Cardiac muscle cell (in vitro differentiated cells and primary cell): ENCODE measurements around the gene CTXND1. TPM values are rescaled to one million over a fixed set of nuclear protein-coding genes. Genes with fewer than 3 reads are reported as not detected.
A peak's percentile ranks its signal among the peaks of the same experiment; 100 is the strongest.

ENCODE experiments used
- DNase-seq, 2 donors: peaks; one replicate each; pipeline versions ENCODE4 v3.0.0 to v3.0.0-alpha.2; 2010 to 2017; ENCODE audit warnings: low read depth in 1 of 2, low spot score in 1 of 2
- H3K27ac ChIP-seq: fragments of 200-600 bp; sonication (generic); 2 replicates; pipeline ENCODE4 v1.5.1; 2016
- H3K27me3 ChIP-seq: fragments of 200-600 bp; sonication (generic); 2 replicates; pipeline ENCODE4 v1.6.0; 2016; ENCODE audit warnings: control low read depth
- H3K36me3 ChIP-seq: fragments of 200-600 bp; sonication (generic); 2 replicates; pipeline ENCODE4 v1.5.1; 2016; ENCODE audit warnings: control low read depth
- H3K4me1 ChIP-seq: fragments of 200-600 bp; sonication (generic); 2 replicates; pipeline ENCODE4 v1.8.1; 2017; ENCODE audit warnings: low read depth, mild to moderate bottlenecking, mixed run types
- H3K4me3 ChIP-seq: fragments of 200-600 bp; sonication (generic); 2 replicates; pipeline ENCODE4 v1.5.1; 2016; ENCODE audit warnings: mild to moderate bottlenecking
- H3K9me3 ChIP-seq: fragments of 200-600 bp; sonication (generic); 2 replicates; pipeline ENCODE4 v1.5.1; 2017; ENCODE audit warnings: low read depth, mild to moderate bottlenecking, control low read depth
- CTCF ChIP-seq: IDR thresholded peaks from 2 replicates; pipeline ENCODE4 v1.5.1; 2012; ENCODE audit warnings: low read depth, mild to moderate bottlenecking, low read length
- polyA plus RNA-seq: library from polyadenylated mRNA; unstranded; fragments of >200 nt; fragmentation: Nextera tagmentation; extraction: Ambion mirVana; gene quantifications from 2 replicates; pipeline ENCODE4 v1.2.1, GENCODE V29; 2016
- total RNA-seq: library from RNA; depleted of rRNA; stranded (reverse); fragments of >200 nt; gene quantifications from 2 replicates; pipeline ENCODE4 v1.2.3, GENCODE V29; 2016

The CTXND1 gene
- total and polyA plus RNA-seq, 2 experiments from 2014 or later: 0.09 to 0.27 TPM

DNA sequence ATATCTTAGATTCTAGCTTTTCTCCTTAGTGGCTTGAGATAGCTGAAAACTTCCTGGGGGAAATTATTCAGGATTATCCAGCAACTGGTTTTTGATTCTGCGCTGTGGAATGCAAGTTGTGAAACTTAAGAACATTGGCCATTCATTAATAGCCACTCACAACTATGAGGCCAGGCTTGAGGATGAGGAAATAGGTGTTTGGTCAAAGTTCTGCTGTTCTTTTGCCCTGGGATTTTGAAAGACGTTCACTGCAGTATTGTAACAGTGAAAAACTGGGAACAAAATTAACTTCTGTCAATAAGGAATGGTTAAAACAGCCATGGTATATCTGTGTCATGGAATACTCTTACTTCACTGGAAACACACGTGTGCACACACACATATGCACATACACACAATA lies 44.1 kb downstream of the CTXND1 start:
- no peak overlapping the region for H3K4me3 ChIP-seq
- TF ChIP-seq CTCF: no peak
- no peaks in the 10 kb centered on the region for H3K36me3 ChIP-seq
- no peak overlapping the region for H3K27ac ChIP-seq
- H3K4me1 ChIP-seq: no peaks in the 10 kb centered on the region
- DNase-seq: peak in 1 of 2 donors; percentile 70
- H3K9me3 ChIP-seq: no peaks in the 10 kb centered on the region
- H3K27me3 ChIP-seq: no peaks in the 10 kb centered on the region

DNA sequence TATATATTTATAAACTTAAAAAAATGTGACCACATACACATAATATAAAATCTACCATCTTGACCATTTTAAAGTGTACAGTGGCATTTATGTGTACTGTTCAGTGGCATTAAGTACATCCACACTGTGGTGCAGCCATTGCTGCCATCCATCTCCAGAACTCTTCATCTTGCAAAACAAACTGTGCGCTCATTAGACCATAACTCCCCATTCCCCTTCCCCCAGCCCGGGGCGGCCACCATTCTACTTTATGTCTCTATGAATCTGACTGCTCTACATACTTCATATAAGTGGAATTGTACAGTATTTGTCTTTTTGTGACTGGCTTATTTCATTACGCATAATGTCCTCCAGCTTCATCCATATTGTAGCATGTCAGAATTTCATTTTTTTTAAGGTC lies 47.8 kb downstream of the CTXND1 start:
- no peak for DNase-seq
- no peaks in the 10 kb centered on the region for H3K9me3 ChIP-seq
- no peaks in the 10 kb centered on the region for H3K27me3 ChIP-seq
- H3K4me1 ChIP-seq: no peaks in the 10 kb centered on the region
- TF ChIP-seq CTCF: no peak
- H3K27ac ChIP-seq: no peak overlapping the region
- no peaks in the 10 kb centered on the region for H3K36me3 ChIP-seq
- no peak overlapping the region for H3K4me3 ChIP-seq

DNA sequence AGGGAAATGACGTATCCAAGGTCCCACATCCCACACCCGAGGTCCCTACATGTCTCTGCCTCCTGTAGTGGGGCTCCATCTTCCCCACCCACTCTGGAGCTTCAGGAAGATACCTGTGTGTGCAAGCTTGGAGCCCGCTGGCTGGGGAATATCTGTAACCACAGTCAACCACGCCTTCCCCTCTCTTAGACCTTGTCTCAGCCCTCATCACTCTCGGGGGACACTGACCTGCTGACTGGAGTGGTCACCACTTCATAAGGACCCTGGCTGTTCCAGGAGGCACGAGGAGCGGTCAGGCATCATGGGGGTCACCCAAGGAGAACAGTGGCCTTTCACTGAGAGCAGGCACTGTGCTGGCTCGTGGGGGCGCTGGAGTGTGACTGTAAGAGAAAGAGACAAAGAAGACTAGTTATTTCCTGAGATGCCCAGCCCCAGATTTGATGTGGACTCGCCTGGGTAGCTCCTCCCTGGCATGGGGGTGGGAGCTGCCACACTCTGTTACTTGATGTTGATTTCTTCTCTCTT lies 48.6 kb downstream of the CTXND1 start:
- Histone ChIP-seq H3K36me3 (no peaks in the 10 kb centered on the region), H3K4me3 (no peak overlapping the region), H3K4me1 (no peaks in the 10 kb centered on the region), H3K27me3 (no peaks in the 10 kb centered on the region), H3K9me3 (no peaks in the 10 kb centered on the region), H3K27ac (no peak overlapping the region)
- TF ChIP-seq CTCF: no peak
- no peak for DNase-seq

DNA sequence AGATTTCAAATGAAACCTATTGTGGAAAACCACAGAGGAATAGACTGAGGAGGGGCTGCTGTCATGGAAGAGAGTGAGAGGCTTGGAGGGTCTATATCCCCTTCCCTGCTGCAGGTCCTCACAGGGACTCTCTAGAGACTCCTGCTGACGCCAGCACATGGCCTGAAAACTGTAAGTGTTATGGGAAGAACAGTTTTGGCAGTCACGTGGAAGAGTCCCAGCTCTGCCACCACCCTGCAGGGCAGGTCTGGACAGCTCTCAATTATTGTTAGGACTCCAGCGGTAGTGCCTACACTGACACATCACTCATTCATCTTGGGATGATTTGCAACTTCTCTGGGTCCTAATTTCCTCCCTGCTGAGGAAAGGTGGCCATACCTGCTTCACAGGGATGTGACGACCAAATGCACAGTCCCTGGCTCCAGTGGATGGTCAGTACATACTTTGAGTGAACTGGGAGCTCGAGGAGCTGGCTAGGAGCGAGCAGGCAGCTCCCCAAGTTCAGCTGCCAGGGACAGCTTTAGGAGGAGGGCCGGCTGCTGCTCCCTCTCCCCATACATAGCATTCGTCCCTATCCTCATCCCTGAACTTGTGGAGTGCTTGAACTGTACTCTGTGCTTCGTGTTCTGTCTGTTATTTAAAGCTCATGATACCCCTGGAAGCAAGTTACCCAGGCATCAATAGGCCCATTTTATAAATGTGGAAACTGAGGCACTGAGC lies 49.2 kb downstream of the CTXND1 start:
- no peak overlapping the region for H3K4me3 ChIP-seq
- H3K9me3 ChIP-seq: no peaks in the 10 kb centered on the region
- H3K27ac ChIP-seq: no peak overlapping the region
- no peak for TF ChIP-seq CTCF
- H3K36me3 ChIP-seq: no peaks in the 10 kb centered on the region
- no peaks in the 10 kb centered on the region for H3K27me3 ChIP-seq
- no peaks in the 10 kb centered on the region for H3K4me1 ChIP-seq
- DNase-seq: no peak

- Histone ChIP-seq H3K36me3 (no peaks in the 10 kb centered on the region), H3K9me3 (no peaks in the 10 kb centered on the region), H3K4me1 (no peaks in the 10 kb centered on the region), H3K27me3 (no peaks in the 10 kb centered on the region), H3K27ac (no peak overlapping the region), H3K4me3 (no peak overlapping the region)
- no peak for TF ChIP-seq CTCF
- no peak for DNase-seq
These were observed 50.0 kb downstream of the CTXND1 start for GRCh38 chr15:80202016-80202315.
